ENCODE measurements around the gene CYP8B1.

CYP8B1 gene

GRCh38 chr3:42843713-42844411, 31.8 kb downstream of the CYP8B1 start:
- H3K18ac ChIP-seq (ENCODE audit: low read length), result peak overlapping the region; percentile 41
- H3K79me1 ChIP-seq (ENCODE audit: low read length), result no peaks in the 10 kb centered on the region
- no peak overlapping the region for H4K91ac ChIP-seq (ENCODE audit: low read depth, low read length)
- peak overlapping the region; percentile 15 for H3K4me2 ChIP-seq (ENCODE audit: low read length)
- H4K12ac ChIP-seq (ENCODE audit: low read depth, low read length), result no peak overlapping the region
- H3K4me1 ChIP-seq (ENCODE audit: control insufficient read depth in 1 of 2, insufficient read depth in 2 of 2, low read length in 2 of 2), result peaks cover 4 to 10% of the 10 kb centered on the region in 2 experiments
- no peak overlapping the region for H2AK5ac ChIP-seq (ENCODE audit: low read length)
- DNase-seq, result peak; percentile 50 to 54
- H2BK5ac ChIP-seq (ENCODE audit: low read depth, low read length, poor library complexity), result no peak overlapping the region
- H3K9ac ChIP-seq (ENCODE audit: low read length), result no peak overlapping the region
- WGBS (ENCODE audit: extremely low coverage, insufficient coverage, insufficient read length), result no CpG with 5 or more reads among the region's 6 CpGs
- peak overlapping the region; percentile 10 for H2AFZ ChIP-seq (ENCODE audit: insufficient read depth, low read length, poor library complexity)
- no peak overlapping the region for H2BK120ac ChIP-seq (ENCODE audit: insufficient read depth, low read length, poor library complexity)
- H3K14ac ChIP-seq (ENCODE audit: low read length), result no peak overlapping the region
- H3K4me3 ChIP-seq (ENCODE audit: low read depth, low read length), result no peak overlapping the region
- H3K27me3 ChIP-seq (ENCODE audit: insufficient read depth, low read length), result no peaks in the 10 kb centered on the region
- peaks cover 1% of the 10 kb centered on the region for H3K79me2 ChIP-seq (ENCODE audit: control insufficient read depth, insufficient read depth, low read length, poor library complexity)
- H3K4ac ChIP-seq (ENCODE audit: low read depth, low read length), result no peak overlapping the region
- H3K36me3 ChIP-seq (ENCODE audit: control insufficient read depth in 1 of 2, insufficient read depth in 2 of 2, low read length in 2 of 2), result peaks cover 3 to 5% of the 10 kb centered on the region in 2 experiments
- no peak overlapping the region for H3K27ac ChIP-seq (ENCODE audit: low read depth, low read length)
- no peak overlapping the region for H2BK12ac ChIP-seq (ENCODE audit: low read length)
- no peak overlapping the region for H3K23ac ChIP-seq (ENCODE audit: low read length)
- no peaks in the 10 kb centered on the region for H3K9me3 ChIP-seq (ENCODE audit: insufficient read depth, low read depth, low read length)
- no peak overlapping the region for H4K8ac ChIP-seq (ENCODE audit: low read depth, low read length)

GRCh38 chr3:42841332-42841731, 34.3 kb downstream of the CYP8B1 start:
- H4K91ac ChIP-seq (ENCODE audit: low read depth, low read length), result no peak overlapping the region
- H3K4me2 ChIP-seq (ENCODE audit: low read length), result no peak overlapping the region
- H3K27me3 ChIP-seq (ENCODE audit: insufficient read depth, low read length), result no peaks in the 10 kb centered on the region
- H3K4ac ChIP-seq (ENCODE audit: low read depth, low read length), result no peak overlapping the region
- no peaks in the 10 kb centered on the region for H3K79me2 ChIP-seq (ENCODE audit: control insufficient read depth, insufficient read depth, low read length, poor library complexity)
- no peak overlapping the region for H3K4me3 ChIP-seq (ENCODE audit: low read depth, low read length)
- H4K12ac ChIP-seq (ENCODE audit: low read depth, low read length), result no peak overlapping the region
- WGBS (ENCODE audit: extremely low coverage, insufficient coverage, insufficient read length), result no CpG with 5 or more reads among the region's 1 CpG
- no peak overlapping the region for H3K14ac ChIP-seq (ENCODE audit: low read length)
- peaks cover 4 to 9% of the 10 kb centered on the region in 2 experiments for H3K4me1 ChIP-seq (ENCODE audit: control insufficient read depth in 1 of 2, insufficient read depth in 2 of 2, low read length in 2 of 2)
- no peak overlapping the region for H3K9ac ChIP-seq (ENCODE audit: low read length)
- H3K27ac ChIP-seq (ENCODE audit: low read depth, low read length), result no peak overlapping the region
- H4K8ac ChIP-seq (ENCODE audit: low read depth, low read length), result no peak overlapping the region
- H3K9me3 ChIP-seq (ENCODE audit: insufficient read depth, low read depth, low read length), result no peaks in the 10 kb centered on the region
- H3K18ac ChIP-seq (ENCODE audit: low read length), result no peak overlapping the region
- no peak for DNase-seq
- H3K79me1 ChIP-seq (ENCODE audit: low read length), result no peaks in the 10 kb centered on the region
- no peak overlapping the region for H2AFZ ChIP-seq (ENCODE audit: insufficient read depth, low read length, poor library complexity)
- no peak overlapping the region for H3K23ac ChIP-seq (ENCODE audit: low read length)
- no peak overlapping the region for H2BK5ac ChIP-seq (ENCODE audit: low read depth, low read length, poor library complexity)
- H2BK120ac ChIP-seq (ENCODE audit: insufficient read depth, low read length, poor library complexity), result no peak overlapping the region
- H2AK5ac ChIP-seq (ENCODE audit: low read length), result no peak overlapping the region
- H3K36me3 ChIP-seq (ENCODE audit: control insufficient read depth in 1 of 2, insufficient read depth in 2 of 2, low read length in 2 of 2), result peaks cover 5 to 10% of the 10 kb centered on the region in 2 experiments
- H2BK12ac ChIP-seq (ENCODE audit: low read length), result no peak overlapping the region

- peak in 1 of 2 donors; percentile 70 for DNase-seq
- no peak overlapping the region for H4K8ac ChIP-seq (ENCODE audit: low read depth, low read length)
- H3K79me2 ChIP-seq (ENCODE audit: control insufficient read depth, insufficient read depth, low read length, poor library complexity), result no peaks in the 10 kb centered on the region
- no peaks in the 10 kb centered on the region for H3K27me3 ChIP-seq (ENCODE audit: insufficient read depth, low read length)
- H3K79me1 ChIP-seq (ENCODE audit: low read length), result no peaks in the 10 kb centered on the region
- WGBS (ENCODE audit: extremely low coverage, insufficient coverage, insufficient read length), result no CpG with 5 or more reads among the region's 7 CpGs
- H2AFZ ChIP-seq (ENCODE audit: insufficient read depth, low read length, poor library complexity), result no peak overlapping the region
- H3K9ac ChIP-seq (ENCODE audit: low read length), result no peak overlapping the region
- no peak overlapping the region for H3K4me2 ChIP-seq (ENCODE audit: low read length)
- peaks cover 4 to 5% of the 10 kb centered on the region in 2 experiments for H3K4me1 ChIP-seq (ENCODE audit: control insufficient read depth in 1 of 2, insufficient read depth in 2 of 2, low read length in 2 of 2)
- H3K14ac ChIP-seq (ENCODE audit: low read length), result no peak overlapping the region
- H3K27ac ChIP-seq (ENCODE audit: low read depth, low read length), result no peak overlapping the region
- H3K4me3 ChIP-seq (ENCODE audit: low read depth, low read length), result no peak overlapping the region
- H2AK5ac ChIP-seq (ENCODE audit: low read length), result no peak overlapping the region
- no peak overlapping the region for H3K23ac ChIP-seq (ENCODE audit: low read length)
- H2BK120ac ChIP-seq (ENCODE audit: insufficient read depth, low read length, poor library complexity), result no peak overlapping the region
- H3K36me3 ChIP-seq (ENCODE audit: control insufficient read depth in 1 of 2, insufficient read depth in 2 of 2, low read length in 2 of 2), result peaks cover 2 to 9% of the 10 kb centered on the region in 2 experiments
- H2BK5ac ChIP-seq (ENCODE audit: low read depth, low read length, poor library complexity), result no peak overlapping the region
- no peak overlapping the region for H3K18ac ChIP-seq (ENCODE audit: low read length)
- no peak overlapping the region for H3K4ac ChIP-seq (ENCODE audit: low read depth, low read length)
- no peak overlapping the region for H4K91ac ChIP-seq (ENCODE audit: low read depth, low read length)
- H3K9me3 ChIP-seq (ENCODE audit: insufficient read depth, low read depth, low read length), result no peaks in the 10 kb centered on the region
- no peak overlapping the region for H2BK12ac ChIP-seq (ENCODE audit: low read length)
- no peak overlapping the region for H4K12ac ChIP-seq (ENCODE audit: low read depth, low read length)
Observed at GRCh38 chr3:42839616-42840015, 36.1 kb downstream of the CYP8B1 start.

GRCh38 chr3:42838571-42838970, 37.1 kb downstream of the CYP8B1 start:
- no peak for DNase-seq
- Histone ChIP-seq H3K14ac (ENCODE audit: low read length) (no peak overlapping the region), H4K91ac (ENCODE audit: low read depth, low read length) (no peak overlapping the region), H3K4me1 (ENCODE audit: control insufficient read depth in 1 of 2, insufficient read depth in 2 of 2, low read length in 2 of 2) (no peaks in the 10 kb centered on the region), H3K18ac (ENCODE audit: low read length) (no peak overlapping the region), H2BK120ac (ENCODE audit: insufficient read depth, low read length, poor library complexity) (no peak overlapping the region), H3K79me2 (ENCODE audit: control insufficient read depth, insufficient read depth, low read length, poor library complexity) (no peaks in the 10 kb centered on the region), H3K79me1 (ENCODE audit: low read length) (no peaks in the 10 kb centered on the region), H2AK5ac (ENCODE audit: low read length) (no peak overlapping the region), H2BK12ac (ENCODE audit: low read length) (no peak overlapping the region), H3K23ac (ENCODE audit: low read length) (no peak overlapping the region), H3K27ac (ENCODE audit: low read depth, low read length) (no peak overlapping the region), H3K27me3 (ENCODE audit: insufficient read depth, low read length) (no peaks in the 10 kb centered on the region), H4K12ac (ENCODE audit: low read depth, low read length) (no peak overlapping the region), H2BK5ac (ENCODE audit: low read depth, low read length, poor library complexity) (no peak overlapping the region), H2AFZ (ENCODE audit: insufficient read depth, low read length, poor library complexity) (no peak overlapping the region), H3K4me3 (ENCODE audit: low read depth, low read length) (no peak overlapping the region), H3K36me3 (ENCODE audit: control insufficient read depth in 1 of 2, insufficient read depth in 2 of 2, low read length in 2 of 2) (peaks cover 2 to 9% of the 10 kb centered on the region in 2 experiments), H3K4ac (ENCODE audit: low read depth, low read length) (no peak overlapping the region), H3K4me2 (ENCODE audit: low read length) (no peak overlapping the region), H3K9me3 (ENCODE audit: insufficient read depth, low read depth, low read length) (no peaks in the 10 kb centered on the region), H4K8ac (ENCODE audit: low read depth, low read length) (no peak overlapping the region), H3K9ac (ENCODE audit: low read length) (no peak overlapping the region)
- no CpG with 5 or more reads among the region's 4 CpGs for WGBS (ENCODE audit: extremely low coverage, insufficient coverage, insufficient read length)

All from trophoblast cell (in vitro differentiated cells and primary cell).